ENCODE measurements around the gene RTL10.

The RTL10 gene

GRCh38 chr22:19863571-19863970 lies 8.9 kb upstream of the RTL10 start:
- no peak for DNase-seq

- DNase-seq, result no peak
Observed at GRCh38 chr22:19862619-19863246, 8.1 kb upstream of the RTL10 start.

GRCh38 chr22:19859861-19860510 lies 5.3 kb upstream of the RTL10 start:
- no peak for DNase-seq

- no peak for DNase-seq
Observed at GRCh38 chr22:19857382-19857781, 2.7 kb upstream of the RTL10 start.

GRCh38 chr22:19855504-19856409 lies 1.1 kb upstream of the RTL10 start:
- DNase-seq, result peak; percentile 44

- DNase-seq, result no peak
Observed at GRCh38 chr22:19853879-19854777, 546 bp downstream of the RTL10 start.

GRCh38 chr22:19853058-19853878 lies 1.4 kb downstream of the RTL10 start:
- no peak for DNase-seq

- DNase-seq, result no peak
Observed at GRCh38 chr22:19852177-19852781, 2.4 kb downstream of the RTL10 start.

- no peak for DNase-seq
Observed at GRCh38 chr22:19851291-19852176, 3.1 kb downstream of the RTL10 start.

GRCh38 chr22:19850763-19851109 lies 3.9 kb downstream of the RTL10 start:
- DNase-seq, result no peak

GRCh38 chr22:19849835-19850762 lies 4.6 kb downstream of the RTL10 start:
- DNase-seq, result no peak

- no peak for DNase-seq
Observed at GRCh38 chr22:19848298-19849224, 6.1 kb downstream of the RTL10 start.

GRCh38 chr22:19847345-19847632 lies 7.4 kb downstream of the RTL10 start:
- no peak for DNase-seq

- no peak for DNase-seq
Observed at GRCh38 chr22:19846620-19847344, 7.9 kb downstream of the RTL10 start.

- DNase-seq, result no peak
Observed at GRCh38 chr22:19845054-19845722, 9.5 kb downstream of the RTL10 start.

GRCh38 chr22:19844377-19845053 lies 10.2 kb downstream of the RTL10 start:
- peak; percentile 60 for DNase-seq
